ENCODE measurements around the gene CNTNAP5. TPM values are rescaled to one million over a fixed set of nuclear protein-coding genes. Genes with fewer than 3 reads are reported as not detected.
A peak's percentile ranks its signal among the peaks of the same experiment; 100 is the strongest.

CNTNAP5 gene
- total and polyA plus RNA-seq, 2 experiments from 2014 or later: 0.28 TPM; not detected in 1

DNA sequence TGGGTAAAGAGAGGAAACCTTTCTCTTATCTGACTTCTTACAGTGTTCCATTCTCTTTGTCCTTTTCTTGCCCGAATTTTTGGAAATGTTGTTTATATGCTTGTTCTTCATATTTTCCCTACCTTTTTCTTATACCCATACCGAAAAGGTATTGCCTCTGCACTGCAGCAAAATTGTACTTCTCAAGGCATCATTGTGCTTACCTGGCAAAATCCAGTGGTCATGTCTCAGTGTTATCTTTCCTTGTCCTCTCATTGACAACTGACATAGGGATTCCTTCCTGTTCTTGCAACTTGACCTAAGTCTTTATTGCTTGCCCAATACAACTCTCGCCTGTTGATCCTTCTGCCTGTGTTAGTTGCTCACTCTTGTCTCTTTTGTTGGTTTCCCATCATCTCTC is 842.2 kb downstream of the CNTNAP5 start:
- no peak overlapping the region for H3K4me2 ChIP-seq
- H3K4me3 ChIP-seq: no peak overlapping the region
- H3K9me3 ChIP-seq (ENCODE audit: low read depth): no peaks in the 10 kb centered on the region
- H4K20me1 ChIP-seq (ENCODE audit: insufficient read depth, poor library complexity, severe bottlenecking): no peaks in the 10 kb centered on the region
- no peak overlapping the region for H3K27ac ChIP-seq
- WGBS (ENCODE audit: low lambda C conversion rate, missing lambda C conversion rate): 89% methylated on average over 3 of the region's 3 CpGs
- H3K79me2 ChIP-seq: no peaks in the 10 kb centered on the region
- TF ChIP-seq EZH2 (IDR thresholded peaks at IDR 0.05; ENCODE audit: borderline replicate concordance): no peak
- TF ChIP-seq EZH2phosphoT487 (IDR thresholded peaks at IDR 0.05; ENCODE audit: low read depth, severe bottlenecking, unreplicated experiment): no peak
- TF ChIP-seq, protein P1, sequence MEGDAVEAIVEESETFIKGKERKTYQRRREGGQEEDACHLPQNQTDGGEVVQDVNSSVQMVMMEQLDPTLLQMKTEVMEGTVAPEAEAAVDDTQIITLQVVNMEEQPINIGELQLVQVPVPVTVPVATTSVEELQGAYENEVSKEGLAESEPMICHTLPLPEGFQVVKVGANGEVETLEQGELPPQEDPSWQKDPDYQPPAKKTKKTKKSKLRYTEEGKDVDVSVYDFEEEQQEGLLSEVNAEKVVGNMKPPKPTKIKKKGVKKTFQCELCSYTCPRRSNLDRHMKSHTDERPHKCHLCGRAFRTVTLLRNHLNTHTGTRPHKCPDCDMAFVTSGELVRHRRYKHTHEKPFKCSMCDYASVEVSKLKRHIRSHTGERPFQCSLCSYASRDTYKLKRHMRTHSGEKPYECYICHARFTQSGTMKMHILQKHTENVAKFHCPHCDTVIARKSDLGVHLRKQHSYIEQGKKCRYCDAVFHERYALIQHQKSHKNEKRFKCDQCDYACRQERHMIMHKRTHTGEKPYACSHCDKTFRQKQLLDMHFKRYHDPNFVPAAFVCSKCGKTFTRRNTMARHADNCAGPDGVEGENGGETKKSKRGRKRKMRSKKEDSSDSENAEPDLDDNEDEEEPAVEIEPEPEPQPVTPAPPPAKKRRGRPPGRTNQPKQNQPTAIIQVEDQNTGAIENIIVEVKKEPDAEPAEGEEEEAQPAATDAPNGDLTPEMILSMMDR (IDR thresholded peaks at IDR 0.05; ENCODE audit: poor library complexity): no peak
- DNase-seq (ENCODE audit: low spot score): no peak
- H2AFZ ChIP-seq: no peak overlapping the region
- H3K27me3 ChIP-seq: no peaks in the 10 kb centered on the region
- H3K9me2 ChIP-seq (replicated peaks; ENCODE audit: insufficient read depth): no peaks in the 10 kb centered on the region
- H3K36me3 ChIP-seq (replicated peaks; ENCODE audit: insufficient read depth, low read depth): no peaks in the 10 kb centered on the region
- no peaks in the 10 kb centered on the region for H3K4me1 ChIP-seq (ENCODE audit: insufficient read depth)

DNA sequence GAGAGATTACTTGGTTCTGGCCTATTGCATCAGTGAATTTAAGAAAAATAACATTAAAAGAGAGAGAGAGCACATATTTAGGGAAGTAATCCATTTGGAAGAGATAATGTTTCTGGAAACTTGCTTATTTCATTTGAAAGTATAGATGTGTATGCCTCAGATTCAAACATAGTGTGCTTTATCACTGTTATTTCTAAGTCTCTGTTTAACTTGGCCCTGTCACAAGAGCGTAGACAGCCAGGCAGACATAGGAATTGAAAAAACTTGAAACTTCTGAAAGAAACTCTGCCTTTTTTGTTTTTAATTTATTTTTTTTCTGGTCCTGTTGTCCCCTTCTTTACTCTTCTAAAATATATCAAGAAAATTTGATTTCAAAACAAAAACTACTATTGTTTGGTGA is 849.1 kb downstream of the CNTNAP5 start:
- 85% methylated on average over 1 of the region's 1 CpG for WGBS (ENCODE audit: low lambda C conversion rate, missing lambda C conversion rate)
- no peaks in the 10 kb centered on the region for H3K27me3 ChIP-seq
- DNase-seq (ENCODE audit: low spot score): no peak
- H3K36me3 ChIP-seq (replicated peaks; ENCODE audit: insufficient read depth, low read depth): no peaks in the 10 kb centered on the region
- no peaks in the 10 kb centered on the region for H3K4me1 ChIP-seq (ENCODE audit: insufficient read depth)
- no peak overlapping the region for H3K4me2 ChIP-seq
- H3K4me3 ChIP-seq: no peak overlapping the region
- no peaks in the 10 kb centered on the region for H3K79me2 ChIP-seq
- no peaks in the 10 kb centered on the region for H4K20me1 ChIP-seq (ENCODE audit: insufficient read depth, poor library complexity, severe bottlenecking)
- no peak overlapping the region for H3K27ac ChIP-seq
- peak overlapping the region; percentile 13 for H2AFZ ChIP-seq
- TF ChIP-seq EZH2 (IDR thresholded peaks at IDR 0.05; ENCODE audit: borderline replicate concordance): no peak
- TF ChIP-seq EZH2phosphoT487 (IDR thresholded peaks at IDR 0.05; ENCODE audit: low read depth, severe bottlenecking, unreplicated experiment): no peak
- TF ChIP-seq, protein P1 (IDR thresholded peaks at IDR 0.05; ENCODE audit: poor library complexity): no peak
- H3K9me2 ChIP-seq (replicated peaks; ENCODE audit: insufficient read depth): no peaks in the 10 kb centered on the region
- no peaks in the 10 kb centered on the region for H3K9me3 ChIP-seq (ENCODE audit: low read depth)

DNA sequence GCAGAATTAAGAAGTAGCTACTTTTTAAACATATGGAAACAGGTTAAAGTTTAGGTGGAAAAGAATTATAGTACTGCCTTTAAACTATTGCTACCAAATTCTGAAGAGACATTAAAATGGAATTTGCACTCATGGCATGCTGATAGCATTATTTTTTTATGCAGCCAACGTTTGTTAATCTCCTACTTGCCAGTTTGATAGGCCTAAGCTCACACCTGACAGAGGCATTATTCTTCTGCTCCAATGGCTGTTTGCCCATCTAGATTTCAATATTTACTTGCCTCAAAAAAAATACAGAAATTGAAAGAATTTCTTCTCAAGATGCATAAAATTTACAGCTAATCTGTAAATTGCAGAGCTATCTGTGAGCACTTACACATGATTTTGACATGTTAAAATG is 849.6 kb downstream of the CNTNAP5 start:
- 18% methylated on average over 1 of the region's 1 CpG for WGBS (ENCODE audit: low lambda C conversion rate, missing lambda C conversion rate)

More for the DNA sequence above, 849.6 kb downstream of the CNTNAP5 start:
- Histone ChIP-seq H4K20me1 (ENCODE audit: insufficient read depth, poor library complexity, severe bottlenecking) (no peaks in the 10 kb centered on the region), H3K4me2 (no peak overlapping the region), H3K4me1 (ENCODE audit: insufficient read depth) (no peaks in the 10 kb centered on the region), H3K79me2 (no peaks in the 10 kb centered on the region), H2AFZ (peak overlapping the region; percentile 13), H3K27ac (no peak overlapping the region), H3K9me2 (replicated peaks; ENCODE audit: insufficient read depth) (no peaks in the 10 kb centered on the region), H3K27me3 (no peaks in the 10 kb centered on the region), H3K36me3 (replicated peaks; ENCODE audit: insufficient read depth, low read depth) (no peaks in the 10 kb centered on the region), H3K4me3 (no peak overlapping the region), H3K9me3 (ENCODE audit: low read depth) (no peaks in the 10 kb centered on the region)
- TF ChIP-seq EZH2phosphoT487 (IDR thresholded peaks at IDR 0.05; ENCODE audit: low read depth, severe bottlenecking, unreplicated experiment) (no peak), EZH2 (IDR thresholded peaks at IDR 0.05; ENCODE audit: borderline replicate concordance) (no peak)
- TF ChIP-seq, protein P1 (IDR thresholded peaks at IDR 0.05; ENCODE audit: poor library complexity): no peak
- no peak for DNase-seq (ENCODE audit: low spot score)
